IMR-90 (cell line): ENCODE measurements around the gene ASTN2. TPM values are rescaled to one million over a fixed set of nuclear protein-coding genes. Genes with fewer than 3 reads are reported as not detected.

Experiments
- ATAC-seq: fragments of 200-7000 bp; cut with Tn5 transposase; 2 replicates; pipeline ENCODE4 v1.9.1; 2020; ENCODE audit warnings: low read depth, mild to moderate bottlenecking, moderate library complexity
- BruUV-seq: library from RNA; stranded (reverse); fragments of 400-500 nt; replicated peaks from 2 replicates; lab custom pipeline; 2021; lab: Mats Ljungman, UMichigan
- CTCF ChIA-PET: fragments of 300-600 bp; formaldehyde crosslinking; extraction: SDS; loops from one replicate; lab custom pipeline; 2021; ENCODE audit warnings: antibody characterized with exemption; lab: Yijun Ruan, JAX
- POLR2A ChIA-PET: fragments of 300-600 bp; sonication (Branson Sonifier 250); formaldehyde crosslinking; loops from one replicate; lab custom pipeline; 2022; ENCODE audit warnings: antibody characterized with exemption; ENCODE audit not compliant: unreplicated experiment; lab: Charles Lee
- DNase-seq: peaks from one replicate; pipeline ENCODE4 v3.0.0; 2013
- H2AFZ ChIP-seq: replicated peaks from 2 replicates; pipeline ENCODE3; 2013; ENCODE audit warnings: low read length, mild to moderate bottlenecking; ENCODE audit not compliant: poor library complexity
- H2AK5ac ChIP-seq: 2 replicates; pipeline ENCODE4 v1.6.1; 2013; ENCODE audit warnings: low read depth, low read length, inconsistent platforms
- H2AK9ac ChIP-seq: replicated peaks from 2 replicates; pipeline ENCODE3; 2013; ENCODE audit warnings: mild to moderate bottlenecking, low read depth, low read length, moderate library complexity; ENCODE audit not compliant: poor library complexity
- H2BK120ac ChIP-seq: 2 replicates; pipeline ENCODE4 v1.6.1; 2013; ENCODE audit warnings: low read depth, low read length, inconsistent platforms
- H2BK15ac ChIP-seq: 3 replicates; pipeline ENCODE4 v1.6.1; 2013; ENCODE audit warnings: low read depth, low read length, inconsistent platforms
- H2BK20ac ChIP-seq: 2 replicates; pipeline ENCODE4 v1.6.1; 2013; ENCODE audit warnings: low read depth, mild to moderate bottlenecking, inconsistent platforms, low read length, moderate library complexity
- H2BK5ac ChIP-seq: 2 replicates; pipeline ENCODE4 v1.6.1; 2013; ENCODE audit warnings: mild to moderate bottlenecking, low read depth, low read length, inconsistent platforms; ENCODE audit not compliant: poor library complexity, severe bottlenecking
- H3K14ac ChIP-seq: replicated peaks from 2 replicates; pipeline ENCODE4 v1.6.1; 2013; ENCODE audit warnings: low read depth, low read length, inconsistent platforms
- H3K18ac ChIP-seq: 2 replicates; pipeline ENCODE4 v1.6.1; 2013; ENCODE audit warnings: low read depth, low read length, control low read depth
- H3K23ac ChIP-seq: 2 replicates; pipeline ENCODE4 v1.6.1; 2013; ENCODE audit warnings: low read depth, low read length, inconsistent platforms
- H3K27ac ChIP-seq: 2 replicates; pipeline ENCODE4 v1.5.1; 2013; ENCODE audit warnings: mild to moderate bottlenecking, control low read depth, low read length; ENCODE audit not compliant: insufficient read depth
- H3K27me3 ChIP-seq: 2 replicates; pipeline ENCODE4 v1.6.1; 2013; ENCODE audit warnings: low read length; ENCODE audit not compliant: control insufficient read depth, insufficient read depth
- H3K36me3 ChIP-seq: 2 replicates; pipeline ENCODE4 v1.6.1; 2013; ENCODE audit warnings: low read length, mixed read lengths; ENCODE audit not compliant: control insufficient read depth, insufficient read depth
- H3K4ac ChIP-seq: 2 replicates; pipeline ENCODE4 v1.6.1; 2013; ENCODE audit warnings: low read depth, low read length, inconsistent platforms
- H3K4me1 ChIP-seq: 2 replicates; pipeline ENCODE4 v1.6.1; 2013; ENCODE audit warnings: low read length, mixed read lengths; ENCODE audit not compliant: control insufficient read depth, insufficient read depth
- H3K4me2 ChIP-seq: 2 replicates; pipeline ENCODE4 v1.6.1; 2013; ENCODE audit warnings: low read depth, mild to moderate bottlenecking, control low read depth, low read length, moderate library complexity
- H3K4me3 ChIP-seq: 2 replicates; pipeline ENCODE4 v1.5.1; 2013; ENCODE audit warnings: low read depth, mild to moderate bottlenecking, control low read depth, low read length, moderate library complexity; ENCODE audit not compliant: insufficient read depth
- H3K56ac ChIP-seq: 2 replicates; pipeline ENCODE4 v1.6.1; 2013; ENCODE audit warnings: low read length, inconsistent platforms; ENCODE audit not compliant: insufficient read depth; ENCODE audit errors: extremely low read depth
- H3K79me1 ChIP-seq, 2 experiments: 2 replicates each; pipeline ENCODE4 v1.6.1; 2013; ENCODE audit warnings: low read length in 2 of 2, inconsistent platforms in 1 of 2, low read depth in 1 of 2
- H3K9ac ChIP-seq: 2 replicates; pipeline ENCODE4 v1.6.1; 2013; ENCODE audit warnings: low read depth, low read length, control low read depth
- H3K9me1 ChIP-seq: 2 replicates; pipeline ENCODE4 v1.6.1; 2013; ENCODE audit warnings: low read length, inconsistent platforms; ENCODE audit not compliant: insufficient read depth
- H3K9me3 ChIP-seq: 2 replicates; pipeline ENCODE4 v1.6.1; 2013; ENCODE audit warnings: low read length; ENCODE audit not compliant: control insufficient read depth, insufficient read depth
- H4K20me1 ChIP-seq: 2 replicates; pipeline ENCODE4 v1.6.1; 2013; ENCODE audit warnings: low read length, inconsistent platforms; ENCODE audit not compliant: insufficient read depth
- H4K5ac ChIP-seq: 2 replicates; pipeline ENCODE4 v1.6.1; 2013; ENCODE audit warnings: mild to moderate bottlenecking, low read depth, low read length, control low read depth
- H4K8ac ChIP-seq, 2 experiments: 2 replicates each; pipeline ENCODE4 v1.6.1; 2013; ENCODE audit warnings: low read depth in 2 of 2, low read length in 2 of 2, control low read depth in 1 of 2, inconsistent platforms in 1 of 2
- H4K91ac ChIP-seq: 2 replicates; pipeline ENCODE4 v1.6.1; 2013; ENCODE audit warnings: low read depth, low read length, inconsistent platforms; ENCODE audit not compliant: insufficient read depth
- MAZ ChIP-seq: IDR thresholded peaks from 2 replicates; pipeline ENCODE4 v1.6.1; 2012; ENCODE audit warnings: low read depth, mild to moderate bottlenecking, low read length, improper control_type of control experiment, moderate library complexity, borderline replicate concordance
- WGBS, 2 experiments: methylation state at CpG; one replicate each; pipeline versions ENCODE4 v1.1.5 to v1.1.7; 2013; ENCODE audit warnings: missing lambda C conversion rate in 2 of 2; ENCODE audit not compliant: insufficient read length in 1 of 2; ENCODE audit errors: extremely low coverage in 2 of 2; 5-methylcytosine and 5-hydroxymethylcytosine counted together
- dilution Hi-C: fragments of 300-500 bp; cut with HindIII; formaldehyde crosslinking; loops from one replicate; pipeline ENCODE4 v1.14.3; 2018; ENCODE audit warnings: low sequenced_read_pairs; ENCODE audit not compliant: unreplicated experiment
- in situ Hi-C: fragments of 300-500 bp; cut with MboI; formaldehyde crosslinking; loops from 3 replicates; pipeline ENCODE4 v1.14.3; 2019; ENCODE audit warnings: low sequenced_read_pairs, inconsistent platforms, mixed read lengths
- intact Hi-C: fragments of 100-400 bp; cut with micrococcal nuclease; formaldehyde crosslinking; loops from 2 replicates; pipeline ENCODE4 v1.10.0; 2022
- polyA plus RNA-seq, 3 experiments: library from polyadenylated mRNA; depleted of rRNA; stranded (reverse); fragments of >200 nt; gene quantifications; 2 replicates each; pipeline ENCODE4 v1.2.3, GENCODE V29; 2012; ENCODE audit warnings: low replicate concordance in 1 of 3
- total RNA-seq: library from RNA; depleted of rRNA; stranded (reverse); fragments of >200 nt; gene quantifications from 2 replicates; pipeline ENCODE4 v1.2.3, GENCODE V29; 2012
- TF ChIP-seq, protein P1 (sequence below): fragments of 150-350 bp; IDR thresholded peaks from 2 replicates; pipeline ENCODE4 v1.6.1; 2017; ENCODE audit warnings: mild to moderate bottlenecking, antibody characterized with exemption, low read length, low read depth

Gene ASTN2
- total and polyA plus RNA-seq, 2 of the 4 experiments (the other 2 are of a cell fraction) = 3.8 to 6.8 TPM

GRCh38 chr9:116692616-116693015, 722.2 kb downstream of the ASTN2 start:
- H3K27me3 ChIP-seq = no peaks in the 10 kb centered on the region
- no peak overlapping the region for H4K5ac ChIP-seq
- H3K4me1 ChIP-seq = peaks cover 15% of the 10 kb centered on the region
- H2AFZ ChIP-seq = no peak overlapping the region
- peaks cover 68% of the 10 kb centered on the region for H4K20me1 ChIP-seq
- H4K8ac ChIP-seq = no peak overlapping the region
- no peak overlapping the region for H4K91ac ChIP-seq
- H2AK9ac ChIP-seq = no peak overlapping the region
- ChIA-PET POLR2A (no interaction called here), CTCF (interaction anchor here (0.5 kb wide), 1 partner anchor 546 kb away, joined by 3 read pairs; no protein-coding TSS in a partner anchor)
- no peak overlapping the region for H3K23ac ChIP-seq
- no peak overlapping the region for H2BK120ac ChIP-seq
- TF ChIP-seq, protein P1, sequence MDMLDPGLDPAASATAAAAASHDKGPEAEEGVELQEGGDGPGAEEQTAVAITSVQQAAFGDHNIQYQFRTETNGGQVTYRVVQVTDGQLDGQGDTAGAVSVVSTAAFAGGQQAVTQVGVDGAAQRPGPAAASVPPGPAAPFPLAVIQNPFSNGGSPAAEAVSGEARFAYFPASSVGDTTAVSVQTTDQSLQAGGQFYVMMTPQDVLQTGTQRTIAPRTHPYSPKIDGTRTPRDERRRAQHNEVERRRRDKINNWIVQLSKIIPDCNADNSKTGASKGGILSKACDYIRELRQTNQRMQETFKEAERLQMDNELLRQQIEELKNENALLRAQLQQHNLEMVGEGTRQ = no peak
- no peak for TF ChIP-seq MAZ
- dilution Hi-C loops = no loop called here
- BruUV-seq = no TSS peak
- H3K9me3 ChIP-seq = no peaks in the 10 kb centered on the region
- no peak for ATAC-seq
- H3K27ac ChIP-seq = no peak overlapping the region
- H3K36me3 ChIP-seq = peaks cover 1% of the 10 kb centered on the region
- H3K18ac ChIP-seq = no peak overlapping the region
- intact Hi-C loops = no loop called here
- 0 out of 2 replicates have a peak overlapping the region, but pooled peaks have one; percentile 27 for H3K4me2 ChIP-seq
- H2BK5ac ChIP-seq = no peak overlapping the region
- no peak overlapping the region for H3K14ac ChIP-seq
- peaks cover 14% of the 10 kb centered on the region for H3K9me1 ChIP-seq
- H2BK20ac ChIP-seq = no peak overlapping the region
- H3K9ac ChIP-seq = no peak overlapping the region
- H3K4ac ChIP-seq = no peak overlapping the region
- no peak overlapping the region for H3K56ac ChIP-seq
- in situ Hi-C loops = no loop called here
- 43% methylated on average over 1 of the region's 2 CpGs; no CpG with 5 or more reads in 1 of the 2 experiments for WGBS, 2 experiments
- no peak for DNase-seq
- peaks cover 59 to 84% of the 10 kb centered on the region in 2 experiments for H3K79me1 ChIP-seq
- H2BK15ac ChIP-seq = no peak overlapping the region
- no peak overlapping the region for H2AK5ac ChIP-seq
- H3K4me3 ChIP-seq = no peak overlapping the region
